Vagina (tissue), 2 donors: ENCODE measurements around the gene SKAP1. TPM values are rescaled to one million over a fixed set of nuclear protein-coding genes. Genes with fewer than 3 reads are reported as not detected.

Experiments
- DNase-seq, 2 donors: peaks; one replicate each; pipeline ENCODE4 v3.0.0-alpha.2; 2017; ENCODE audit errors: extremely low spot score in 2 of 2
- H3K27ac ChIP-seq: fragments of 200-600 bp; sonication (generic); one replicate; pipeline ENCODE4 v1.5.1; 2019
- H3K27me3 ChIP-seq: fragments of 200-600 bp; sonication (generic); one replicate; pipeline ENCODE4 v1.5.1; 2019
- H3K36me3 ChIP-seq, 2 donors: fragments of 200-600 bp; sonication (generic); one replicate each; pipeline ENCODE4 v1.5.1; 2017 to 2019
- H3K4me1 ChIP-seq: fragments of 200-600 bp; sonication (generic); one replicate; pipeline ENCODE4 v1.5.1; 2019
- H3K4me3 ChIP-seq, 2 donors: fragments of 200-600 bp; sonication (generic); 1 replicate in 1 of 2; 2 replicates in 1 of 2; pipeline ENCODE4 v1.5.1; 2016 to 2019
- H3K9me3 ChIP-seq: fragments of 200-600 bp; sonication (generic); one replicate; pipeline ENCODE4 v1.5.1; 2019
- CTCF ChIP-seq, 3 experiments: fragments of 450-650 bp in 2 of 3; fragments of 200-600 bp in 1 of 3; sonication (generic) in 1 of 3; IDR thresholded peaks; one replicate each; pipeline ENCODE4 v1.5.1; 2017 to 2019; ENCODE audit warnings: antibody characterized with exemption in 3 of 3, mild to moderate bottlenecking in 2 of 3, moderate library complexity in 2 of 3
- POLR2A ChIP-seq, 2 donors: fragments of 450-650 bp; IDR thresholded peaks; one replicate each; pipeline ENCODE4 v1.6.1; 2017; ENCODE audit warnings: antibody characterized with exemption in 2 of 2, mild to moderate bottlenecking in 2 of 2, moderate library complexity in 2 of 2
- POLR2AphosphoS5 ChIP-seq, 2 donors: sonication (generic); formaldehyde crosslinking; IDR thresholded peaks; one replicate each; pipeline ENCODE4 v1.9.0; 2017; ENCODE audit warnings: antibody characterized with exemption in 2 of 2, mild to moderate bottlenecking in 2 of 2, low read depth in 1 of 2; ENCODE audit not compliant: insufficient read depth in 1 of 2
- intact Hi-C: fragments of 100-400 bp; cut with DNase I; formaldehyde crosslinking; loops from one replicate; pipeline ENCODE4 v1.15.1; 2023
- total RNA-seq: library from RNA; depleted of rRNA; stranded (reverse); fragments of >200 nt; gene quantifications from one replicate; pipeline ENCODE4 v1.2.3, GENCODE V29; 2016

SKAP1 gene
- total RNA-seq, 1 donor from 2014 or later = 5.6 TPM

DNA sequence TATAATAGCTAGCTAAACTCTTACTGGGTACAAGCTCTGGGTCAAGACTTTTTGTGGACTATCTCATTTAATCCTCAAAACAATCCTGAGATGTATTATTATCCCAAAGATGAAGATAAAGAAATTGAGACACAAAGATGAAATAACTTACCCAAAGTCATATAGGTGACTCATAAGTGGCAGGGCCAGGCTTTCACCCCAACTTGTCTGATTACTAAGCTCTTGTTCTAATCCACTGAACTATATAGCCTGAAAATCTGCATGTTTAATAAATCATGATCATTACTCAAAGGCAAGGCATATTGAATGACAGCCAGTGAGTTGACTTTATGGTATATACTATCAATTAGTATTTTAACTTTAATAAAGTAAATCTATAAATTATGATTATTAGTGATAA is 77.4 kb downstream of the SKAP1 start:
- no peak overlapping the region for H3K4me3 ChIP-seq
- H3K27me3 ChIP-seq = no peaks in the 10 kb centered on the region
- intact Hi-C loops = no loop called here
- H3K36me3 ChIP-seq = no peaks in the 10 kb centered on the region
- H3K4me1 ChIP-seq = no peaks in the 10 kb centered on the region
- TF ChIP-seq POLR2AphosphoS5 (IDR thresholded peaks at IDR 0.05; ENCODE audit: insufficient read depth in 1 of 2, low read depth in 1 of 2) (no peak), POLR2A (IDR thresholded peaks at IDR 0.05) (no peak), CTCF (IDR thresholded peaks at IDR 0.05) (no peak)
- H3K27ac ChIP-seq = no peak overlapping the region
- no peak for DNase-seq
- no peaks in the 10 kb centered on the region for H3K9me3 ChIP-seq

- no peaks in the 10 kb centered on the region for H3K4me1 ChIP-seq
- no peaks in the 10 kb centered on the region for H3K9me3 ChIP-seq
- no peak for DNase-seq
- no peak overlapping the region for H3K27ac ChIP-seq
- intact Hi-C loops = no loop called here
- TF ChIP-seq CTCF (IDR thresholded peaks at IDR 0.05) (peak; percentile 5 to 59 (median 30)), POLR2A (IDR thresholded peaks at IDR 0.05) (no peak), POLR2AphosphoS5 (IDR thresholded peaks at IDR 0.05; ENCODE audit: insufficient read depth in 1 of 2, low read depth in 1 of 2) (no peak)
- no peaks in the 10 kb centered on the region for H3K27me3 ChIP-seq
- no peak overlapping the region for H3K4me3 ChIP-seq
- H3K36me3 ChIP-seq = no peaks in the 10 kb centered on the region
Measured at GRCh38 chr17:48351911-48352332, 78.1 kb downstream of the SKAP1 start.

- TF ChIP-seq POLR2A (IDR thresholded peaks at IDR 0.05) = no peak
- TF ChIP-seq CTCF (IDR thresholded peaks at IDR 0.05) = no peak
- no peak for TF ChIP-seq POLR2AphosphoS5 (IDR thresholded peaks at IDR 0.05; ENCODE audit: insufficient read depth in 1 of 2, low read depth in 1 of 2)
Measured at GRCh38 chr17:48348352-48348751, 81.7 kb downstream of the SKAP1 start.

GRCh38 chr17:48347177-48347576 is 82.8 kb downstream of the SKAP1 start:
- no peak for DNase-seq
- H3K9me3 ChIP-seq = no peaks in the 10 kb centered on the region
- H3K27ac ChIP-seq = no peak overlapping the region
- intact Hi-C loops = no loop called here
- H3K4me1 ChIP-seq = no peaks in the 10 kb centered on the region
- no peaks in the 10 kb centered on the region for H3K36me3 ChIP-seq
- TF ChIP-seq POLR2A (IDR thresholded peaks at IDR 0.05) = no peak
- TF ChIP-seq POLR2AphosphoS5 (IDR thresholded peaks at IDR 0.05; ENCODE audit: insufficient read depth in 1 of 2, low read depth in 1 of 2) = no peak
- TF ChIP-seq CTCF (IDR thresholded peaks at IDR 0.05) = no peak
- H3K4me3 ChIP-seq = no peak overlapping the region
- no peaks in the 10 kb centered on the region for H3K27me3 ChIP-seq

More at GRCh38 chr17:48348352-48348751, 81.7 kb downstream of the SKAP1 start:
- no peaks in the 10 kb centered on the region for H3K36me3 ChIP-seq
- no peaks in the 10 kb centered on the region for H3K9me3 ChIP-seq
- no peak overlapping the region for H3K4me3 ChIP-seq
- intact Hi-C loops = no loop called here
- DNase-seq = no peak
- no peak overlapping the region for H3K27ac ChIP-seq
- H3K4me1 ChIP-seq = no peaks in the 10 kb centered on the region
- H3K27me3 ChIP-seq = no peaks in the 10 kb centered on the region

DNA sequence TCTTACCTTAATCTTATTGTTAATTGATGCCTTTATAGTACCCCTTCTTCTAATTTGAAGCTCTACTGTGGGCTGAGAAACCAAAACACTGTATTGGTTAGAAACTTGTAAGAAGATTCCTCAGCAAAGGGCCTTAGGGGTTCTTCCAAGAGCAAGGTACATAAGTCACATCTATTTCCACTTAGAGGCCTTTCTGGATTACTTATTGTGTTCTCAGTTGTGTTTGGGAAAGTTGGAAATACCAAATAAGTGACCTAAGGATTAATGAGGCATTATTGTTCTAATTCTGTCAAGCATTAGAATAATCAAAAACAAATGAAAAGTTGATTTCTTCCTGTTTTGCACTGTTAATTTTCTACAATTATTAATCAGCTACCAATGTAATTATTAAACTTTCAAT is 85.8 kb downstream of the SKAP1 start:
- DNase-seq = no peak
- H3K36me3 ChIP-seq = no peaks in the 10 kb centered on the region
- no peaks in the 10 kb centered on the region for H3K27me3 ChIP-seq
- no peak overlapping the region for H3K27ac ChIP-seq
- H3K4me1 ChIP-seq = no peaks in the 10 kb centered on the region
- TF ChIP-seq POLR2AphosphoS5 (IDR thresholded peaks at IDR 0.05; ENCODE audit: insufficient read depth in 1 of 2, low read depth in 1 of 2) (no peak), POLR2A (IDR thresholded peaks at IDR 0.05) (no peak), CTCF (IDR thresholded peaks at IDR 0.05) (no peak)
- H3K9me3 ChIP-seq = no peaks in the 10 kb centered on the region
- intact Hi-C loops = no loop called here
- no peak overlapping the region for H3K4me3 ChIP-seq
